ENCODE data around the gene PCDH19. TPM values are rescaled to one million over a fixed set of nuclear protein-coding genes. Genes with fewer than 3 reads are reported as not detected.

Gene PCDH19
- total RNA-seq, 2 experiments from 2014 or later: not detected

- POLR2A ChIA-PET: no interaction called here
Observed at GRCh38 chrX:100413229-100413628, 3.2 kb upstream of the PCDH19 start.

GRCh38 chrX:100411802-100412715 lies 2.0 kb upstream of the PCDH19 start:
- POLR2A ChIA-PET: no interaction called here
- no peaks in the 10 kb centered on the region for H3K9me3 Mint-ChIP-seq
- H3K27ac Mint-ChIP-seq: no peak overlapping the region
- H3K4me1 Mint-ChIP-seq (ENCODE audit: low read depth): peaks cover 15% of the 10 kb centered on the region
- no peak for DNase-seq
- CTCF ChIA-PET: interaction anchor here (1.3 kb wide), 1 partner anchor 44 kb away, joined by 7 read pairs; no protein-coding TSS in a partner anchor
- no peak overlapping the region for H3K4me3 Mint-ChIP-seq
- intact Hi-C loops (cut with micrococcal nuclease): loop anchor here (5.0 kb wide), 2 partner anchors 45 to 1110 kb away; no protein-coding TSS in a partner anchor
- H3K27me3 Mint-ChIP-seq: peaks cover 40% of the 10 kb centered on the region
- no peaks in the 10 kb centered on the region for H3K36me3 Mint-ChIP-seq

More at GRCh38 chrX:100413229-100413628, 3.2 kb upstream of the PCDH19 start:
- Mint-ChIP-seq H3K27ac (no peak overlapping the region), H3K36me3 (no peaks in the 10 kb centered on the region), H3K4me1 (ENCODE audit: low read depth) (peaks cover 15% of the 10 kb centered on the region), H3K27me3 (peaks cover 30% of the 10 kb centered on the region), H3K4me3 (no peak overlapping the region), H3K9me3 (no peaks in the 10 kb centered on the region)
- peak; percentile 30 for DNase-seq
- intact Hi-C loops (cut with micrococcal nuclease): loop anchor here (5.0 kb wide), 2 partner anchors 46 to 1111 kb away; no protein-coding TSS in a partner anchor
- CTCF ChIA-PET: interaction anchor here (0.7 to 1.4 kb wide), 4 partner anchors 10 to 45 kb away, joined by 3 to 7 read pairs (median 3); no protein-coding TSS in a partner anchor

GRCh38 chrX:100410901-100411801 lies 1.1 kb upstream of the PCDH19 start:
- Mint-ChIP-seq H3K9me3 (peaks cover 2% of the 10 kb centered on the region), H3K4me1 (ENCODE audit: low read depth) (peaks cover 15% of the 10 kb centered on the region), H3K36me3 (peaks cover 2% of the 10 kb centered on the region), H3K27me3 (peaks cover 49% of the 10 kb centered on the region), H3K4me3 (peak overlapping the region; percentile 50), H3K27ac (no peak overlapping the region)
- intact Hi-C loops (cut with micrococcal nuclease): loop anchor here (5.0 kb wide), 2 partner anchors 44 to 1109 kb away; no protein-coding TSS in a partner anchor
- CTCF ChIA-PET: interaction anchor here (0.7 to 1.0 kb wide), 2 partner anchors 12 to 777 kb away, joined by 3 to 4 read pairs; no protein-coding TSS in a partner anchor
- POLR2A ChIA-PET: no interaction called here
- DNase-seq: no peak

- H3K4me3 Mint-ChIP-seq: peak overlapping the region; percentile 29
- no peak overlapping the region for H3K27ac Mint-ChIP-seq
- ChIA-PET CTCF (no interaction called here), POLR2A (no interaction called here)
- H3K4me1 Mint-ChIP-seq (ENCODE audit: low read depth): peaks cover 15% of the 10 kb centered on the region
- peaks cover 2% of the 10 kb centered on the region for H3K36me3 Mint-ChIP-seq
- intact Hi-C loops (cut with micrococcal nuclease): no loop called here
- peaks cover 2% of the 10 kb centered on the region for H3K9me3 Mint-ChIP-seq
- H3K27me3 Mint-ChIP-seq: peaks cover 57% of the 10 kb centered on the region
- DNase-seq: no peak
Observed at GRCh38 chrX:100408713-100409609, 1.1 kb downstream of the PCDH19 start.

GRCh38 chrX:100407784-100408712 lies 2.0 kb downstream of the PCDH19 start:
- no peak for DNase-seq
- H3K27me3 Mint-ChIP-seq: peaks cover 63% of the 10 kb centered on the region
- no peak overlapping the region for H3K4me3 Mint-ChIP-seq
- H3K4me1 Mint-ChIP-seq (ENCODE audit: low read depth): peaks cover 14% of the 10 kb centered on the region
- ChIA-PET CTCF (no interaction called here), POLR2A (no interaction called here)
- H3K36me3 Mint-ChIP-seq: peaks cover 2% of the 10 kb centered on the region
- no peak overlapping the region for H3K27ac Mint-ChIP-seq
- intact Hi-C loops (cut with micrococcal nuclease): no loop called here
- peaks cover 2% of the 10 kb centered on the region for H3K9me3 Mint-ChIP-seq

GRCh38 chrX:100407147-100407783 lies 2.8 kb downstream of the PCDH19 start:
- POLR2A ChIA-PET: no interaction called here
- intact Hi-C loops (cut with micrococcal nuclease): no loop called here

GRCh38 chrX:100405424-100405823 lies 4.6 kb downstream of the PCDH19 start:
- peaks cover 2% of the 10 kb centered on the region for H3K9me3 Mint-ChIP-seq
- peaks cover 47% of the 10 kb centered on the region for H3K27me3 Mint-ChIP-seq
- ChIA-PET POLR2A (no interaction called here), CTCF (no interaction called here)
- peaks cover 2% of the 10 kb centered on the region for H3K36me3 Mint-ChIP-seq
- no peak for DNase-seq
- H3K27ac Mint-ChIP-seq: no peak overlapping the region
- intact Hi-C loops (cut with micrococcal nuclease): no loop called here
- H3K4me3 Mint-ChIP-seq: no peak overlapping the region
- peaks cover 3% of the 10 kb centered on the region for H3K4me1 Mint-ChIP-seq (ENCODE audit: low read depth)

More at GRCh38 chrX:100407147-100407783, 2.8 kb downstream of the PCDH19 start:
- peaks cover 7% of the 10 kb centered on the region for H3K4me1 Mint-ChIP-seq (ENCODE audit: low read depth)
- H3K27me3 Mint-ChIP-seq: peaks cover 55% of the 10 kb centered on the region
- no peak overlapping the region for H3K27ac Mint-ChIP-seq
- H3K9me3 Mint-ChIP-seq: peaks cover 2% of the 10 kb centered on the region
- CTCF ChIA-PET: no interaction called here
- peaks cover 2% of the 10 kb centered on the region for H3K36me3 Mint-ChIP-seq
- no peak overlapping the region for H3K4me3 Mint-ChIP-seq
- DNase-seq: no peak

- Mint-ChIP-seq H3K27me3 (peaks cover 46% of the 10 kb centered on the region), H3K27ac (no peak overlapping the region), H3K9me3 (peaks cover 2% of the 10 kb centered on the region), H3K4me1 (ENCODE audit: low read depth) (peaks cover 3% of the 10 kb centered on the region), H3K4me3 (no peak overlapping the region), H3K36me3 (peaks cover 2% of the 10 kb centered on the region)
- CTCF ChIA-PET: no interaction called here
- POLR2A ChIA-PET: no interaction called here
- intact Hi-C loops (cut with micrococcal nuclease): no loop called here
- DNase-seq: no peak
Observed at GRCh38 chrX:100404851-100405250, 5.2 kb downstream of the PCDH19 start.

GRCh38 chrX:100395781-100396180 lies 14.3 kb downstream of the PCDH19 start:
- Mint-ChIP-seq H3K27me3 (peaks cover 2% of the 10 kb centered on the region), H3K36me3 (no peaks in the 10 kb centered on the region), H3K27ac (no peak overlapping the region), H3K9me3 (no peaks in the 10 kb centered on the region), H3K4me1 (ENCODE audit: low read depth) (no peaks in the 10 kb centered on the region), H3K4me3 (no peak overlapping the region)
- POLR2A ChIA-PET: no interaction called here
- CTCF ChIA-PET: no interaction called here
- intact Hi-C loops (cut with micrococcal nuclease): no loop called here
- no peak for DNase-seq

GRCh38 chrX:100381619-100382018 lies 28.5 kb downstream of the PCDH19 start:
- Mint-ChIP-seq H3K27ac (no peak overlapping the region), H3K9me3 (no peaks in the 10 kb centered on the region), H3K4me1 (ENCODE audit: low read depth) (no peaks in the 10 kb centered on the region), H3K27me3 (peaks cover 2% of the 10 kb centered on the region), H3K36me3 (no peaks in the 10 kb centered on the region), H3K4me3 (no peak overlapping the region)
- DNase-seq: no peak
- ChIA-PET CTCF (no interaction called here), POLR2A (no interaction called here)
- intact Hi-C loops (cut with micrococcal nuclease): no loop called here
